Osteocyte (in vitro differentiated cells): ENCODE measurements around the gene PDE4D. TPM values are rescaled to one million over a fixed set of nuclear protein-coding genes. Genes with fewer than 3 reads are reported as not detected.

Experiments used
- DNase-seq: peaks from one replicate; pipeline ENCODE4 v3.0.0; 2021; ENCODE audit warnings: mixed read lengths; ENCODE audit not compliant: unreplicated experiment; ENCODE audit errors: extremely low spot score
- H3K27ac Mint-ChIP-seq: one replicate; pipeline ENCODE4 v1.8.0; 2021; ENCODE audit warnings: mild to moderate bottlenecking, mixed read lengths; ENCODE audit not compliant: unreplicated experiment
- H3K27me3 Mint-ChIP-seq: one replicate; pipeline ENCODE4 v1.8.0; 2021; ENCODE audit warnings: mixed read lengths; ENCODE audit not compliant: unreplicated experiment
- H3K36me3 Mint-ChIP-seq: one replicate; pipeline ENCODE4 v1.8.0; 2021; ENCODE audit warnings: mixed read lengths; ENCODE audit not compliant: unreplicated experiment
- H3K4me1 Mint-ChIP-seq: one replicate; pipeline ENCODE4 v1.8.0; 2021; ENCODE audit warnings: mixed read lengths; ENCODE audit not compliant: unreplicated experiment
- H3K4me3 Mint-ChIP-seq: one replicate; pipeline ENCODE4 v1.8.0; 2021; ENCODE audit warnings: mild to moderate bottlenecking, moderate library complexity, mixed read lengths; ENCODE audit not compliant: unreplicated experiment
- H3K9me3 Mint-ChIP-seq: one replicate; pipeline ENCODE4 v1.8.0; 2021; ENCODE audit warnings: mixed read lengths; ENCODE audit not compliant: unreplicated experiment
- CTCF ChIP-seq: fragments of 200-600 bp; sonication (generic); IDR thresholded peaks from 2 replicates; pipeline ENCODE4 v1.5.0; 2021; ENCODE audit warnings: antibody characterized with exemption, mild to moderate bottlenecking, moderate library complexity
- total RNA-seq: library from RNA; stranded (reverse); gene quantifications from 2 replicates; pipeline ENCODE4 v1.2.1, GENCODE V29; 2021

PDE4D gene
- total RNA-seq, 1 donor from 2014 or later = 24.2 TPM

GRCh38 chr5:58983526-58984452, 909.7 kb downstream of the PDE4D start:
- no peaks in the 10 kb centered on the region for H3K9me3 Mint-ChIP-seq
- peaks cover 12% of the 10 kb centered on the region for H3K4me1 Mint-ChIP-seq
- no peak for TF ChIP-seq CTCF
- H3K4me3 Mint-ChIP-seq = no peak overlapping the region
- H3K36me3 Mint-ChIP-seq = peaks cover 12% of the 10 kb centered on the region
- no peaks in the 10 kb centered on the region for H3K27me3 Mint-ChIP-seq
- H3K27ac Mint-ChIP-seq = no peak overlapping the region
- no peak for DNase-seq

- H3K4me1 Mint-ChIP-seq = peaks cover 5% of the 10 kb centered on the region
- no peak for TF ChIP-seq CTCF
- H3K27ac Mint-ChIP-seq = no peak overlapping the region
- H3K4me3 Mint-ChIP-seq = no peak overlapping the region
- peaks cover 19% of the 10 kb centered on the region for H3K36me3 Mint-ChIP-seq
- H3K27me3 Mint-ChIP-seq = no peaks in the 10 kb centered on the region
- no peak for DNase-seq
- no peaks in the 10 kb centered on the region for H3K9me3 Mint-ChIP-seq
Measured at GRCh38 chr5:58980890-58981289, 912.6 kb downstream of the PDE4D start.

GRCh38 chr5:58979090-58979489, 914.4 kb downstream of the PDE4D start:
- no peaks in the 10 kb centered on the region for H3K4me1 Mint-ChIP-seq
- peaks cover 33% of the 10 kb centered on the region for H3K36me3 Mint-ChIP-seq
- no peaks in the 10 kb centered on the region for H3K9me3 Mint-ChIP-seq
- no peak overlapping the region for H3K27ac Mint-ChIP-seq
- no peak for TF ChIP-seq CTCF
- DNase-seq = no peak
- no peak overlapping the region for H3K4me3 Mint-ChIP-seq
- no peaks in the 10 kb centered on the region for H3K27me3 Mint-ChIP-seq

GRCh38 chr5:58974601-58975000, 918.9 kb downstream of the PDE4D start:
- TF ChIP-seq CTCF = no peak
- Mint-ChIP-seq H3K36me3 (peaks cover 32% of the 10 kb centered on the region), H3K9me3 (no peaks in the 10 kb centered on the region), H3K4me3 (no peak overlapping the region), H3K27ac (no peak overlapping the region), H3K4me1 (peaks cover 5% of the 10 kb centered on the region), H3K27me3 (no peaks in the 10 kb centered on the region)
- no peak for DNase-seq

GRCh38 chr5:58974083-58974482, 919.4 kb downstream of the PDE4D start:
- no peak for DNase-seq
- no peaks in the 10 kb centered on the region for H3K27me3 Mint-ChIP-seq
- H3K4me3 Mint-ChIP-seq = no peak overlapping the region
- H3K27ac Mint-ChIP-seq = no peak overlapping the region
- H3K4me1 Mint-ChIP-seq = peaks cover 5% of the 10 kb centered on the region
- H3K9me3 Mint-ChIP-seq = no peaks in the 10 kb centered on the region
- H3K36me3 Mint-ChIP-seq = peaks cover 29% of the 10 kb centered on the region
- TF ChIP-seq CTCF = no peak
